ENCODE results near the gene MAPKAP1.

Gene MAPKAP1

DNA sequence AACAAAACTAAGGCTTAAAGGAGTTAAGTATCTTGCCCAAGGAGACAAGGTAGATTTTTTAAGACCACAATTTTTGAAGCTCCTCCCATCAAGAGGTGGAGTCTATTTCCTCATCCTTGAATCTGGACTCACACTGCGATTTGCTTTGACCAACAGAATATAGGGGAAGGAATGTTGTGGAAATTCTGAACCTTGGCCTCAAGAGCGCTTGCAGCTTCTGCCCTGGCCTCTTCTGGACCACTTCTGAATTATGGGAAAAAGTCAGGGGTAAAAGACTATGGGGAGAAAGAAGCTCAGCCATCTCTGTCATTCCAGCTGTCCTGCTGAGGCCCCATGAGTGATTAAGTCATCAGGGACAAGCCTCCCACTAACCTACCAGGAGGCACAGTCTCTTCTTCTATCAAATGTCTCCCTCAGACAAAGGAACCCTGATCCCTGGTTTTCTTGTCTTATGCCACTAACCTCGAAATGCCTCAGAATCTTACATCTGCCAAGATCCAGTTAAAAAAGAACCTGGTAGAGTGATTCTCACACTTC, 25.9 kb downstream of the MAPKAP1 start:
- TF ChIP-seq, protein P1, sequence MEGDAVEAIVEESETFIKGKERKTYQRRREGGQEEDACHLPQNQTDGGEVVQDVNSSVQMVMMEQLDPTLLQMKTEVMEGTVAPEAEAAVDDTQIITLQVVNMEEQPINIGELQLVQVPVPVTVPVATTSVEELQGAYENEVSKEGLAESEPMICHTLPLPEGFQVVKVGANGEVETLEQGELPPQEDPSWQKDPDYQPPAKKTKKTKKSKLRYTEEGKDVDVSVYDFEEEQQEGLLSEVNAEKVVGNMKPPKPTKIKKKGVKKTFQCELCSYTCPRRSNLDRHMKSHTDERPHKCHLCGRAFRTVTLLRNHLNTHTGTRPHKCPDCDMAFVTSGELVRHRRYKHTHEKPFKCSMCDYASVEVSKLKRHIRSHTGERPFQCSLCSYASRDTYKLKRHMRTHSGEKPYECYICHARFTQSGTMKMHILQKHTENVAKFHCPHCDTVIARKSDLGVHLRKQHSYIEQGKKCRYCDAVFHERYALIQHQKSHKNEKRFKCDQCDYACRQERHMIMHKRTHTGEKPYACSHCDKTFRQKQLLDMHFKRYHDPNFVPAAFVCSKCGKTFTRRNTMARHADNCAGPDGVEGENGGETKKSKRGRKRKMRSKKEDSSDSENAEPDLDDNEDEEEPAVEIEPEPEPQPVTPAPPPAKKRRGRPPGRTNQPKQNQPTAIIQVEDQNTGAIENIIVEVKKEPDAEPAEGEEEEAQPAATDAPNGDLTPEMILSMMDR (IDR thresholded peaks at IDR 0.05; ENCODE audit: low read depth, low read length) = no peak
- no peak for DNase-seq (ENCODE audit: low read depth in 2 of 2)
- no peak overlapping the region for H3K4me3 ChIP-seq (replicated peaks in 1 of 2; ENCODE audit: low read depth in 2 of 2, low read length in 2 of 2)

DNA sequence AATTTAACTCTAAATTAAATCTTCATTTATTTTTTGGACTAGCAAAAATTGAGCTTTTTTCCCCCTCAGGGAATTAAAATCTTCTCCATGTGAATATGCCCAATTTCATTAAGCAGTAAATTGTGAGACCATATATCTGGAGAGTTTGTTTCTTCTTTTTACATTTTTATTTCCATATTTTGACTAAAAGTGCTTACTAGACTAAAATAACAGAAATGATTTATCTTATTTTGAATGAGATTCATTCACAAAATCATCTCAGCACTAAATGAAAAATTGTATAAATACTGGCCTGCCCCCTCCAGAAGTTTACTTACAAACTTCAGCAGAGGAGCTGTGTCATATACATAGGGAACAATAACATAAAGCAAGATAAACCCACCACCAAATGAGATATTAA, 26.6 kb downstream of the MAPKAP1 start:
- TF ChIP-seq, protein P1 (IDR thresholded peaks at IDR 0.05; ENCODE audit: low read depth, low read length) = no peak
- DNase-seq (ENCODE audit: low read depth in 2 of 2) = no peak
- H3K4me3 ChIP-seq (replicated peaks in 1 of 2; ENCODE audit: low read depth in 2 of 2, low read length in 2 of 2) = no peak overlapping the region

DNA sequence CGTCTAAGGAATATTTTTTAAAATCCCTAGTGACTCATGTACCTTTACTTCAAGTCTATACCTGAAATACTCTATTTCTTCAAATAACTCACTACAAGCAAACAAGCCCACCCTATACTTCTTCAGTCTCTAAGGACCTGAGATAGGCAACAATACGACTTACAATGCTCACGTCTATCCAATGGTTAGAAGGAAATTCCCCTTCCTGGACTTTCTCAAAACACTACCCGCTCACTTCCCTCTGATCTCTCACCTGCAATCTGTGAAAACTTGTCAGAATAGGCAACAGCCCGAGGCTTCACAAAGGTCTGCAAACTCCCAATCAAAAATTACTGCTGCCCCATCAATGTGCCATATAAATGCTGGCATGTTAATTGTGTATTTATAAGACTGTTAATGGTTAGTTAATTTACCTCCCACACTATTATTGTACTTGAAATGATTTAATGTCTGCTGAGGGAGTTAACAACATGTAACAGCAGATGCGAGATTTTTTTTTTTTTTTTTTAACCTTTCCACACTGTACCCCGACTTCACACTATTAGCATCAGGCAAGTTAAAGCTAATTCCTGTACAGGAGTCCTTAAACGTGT, 27.3 kb downstream of the MAPKAP1 start:
- H3K4me3 ChIP-seq (replicated peaks in 1 of 2; ENCODE audit: low read depth in 2 of 2, low read length in 2 of 2) = no peak overlapping the region
- no peak for DNase-seq (ENCODE audit: low read depth in 2 of 2)

DNA sequence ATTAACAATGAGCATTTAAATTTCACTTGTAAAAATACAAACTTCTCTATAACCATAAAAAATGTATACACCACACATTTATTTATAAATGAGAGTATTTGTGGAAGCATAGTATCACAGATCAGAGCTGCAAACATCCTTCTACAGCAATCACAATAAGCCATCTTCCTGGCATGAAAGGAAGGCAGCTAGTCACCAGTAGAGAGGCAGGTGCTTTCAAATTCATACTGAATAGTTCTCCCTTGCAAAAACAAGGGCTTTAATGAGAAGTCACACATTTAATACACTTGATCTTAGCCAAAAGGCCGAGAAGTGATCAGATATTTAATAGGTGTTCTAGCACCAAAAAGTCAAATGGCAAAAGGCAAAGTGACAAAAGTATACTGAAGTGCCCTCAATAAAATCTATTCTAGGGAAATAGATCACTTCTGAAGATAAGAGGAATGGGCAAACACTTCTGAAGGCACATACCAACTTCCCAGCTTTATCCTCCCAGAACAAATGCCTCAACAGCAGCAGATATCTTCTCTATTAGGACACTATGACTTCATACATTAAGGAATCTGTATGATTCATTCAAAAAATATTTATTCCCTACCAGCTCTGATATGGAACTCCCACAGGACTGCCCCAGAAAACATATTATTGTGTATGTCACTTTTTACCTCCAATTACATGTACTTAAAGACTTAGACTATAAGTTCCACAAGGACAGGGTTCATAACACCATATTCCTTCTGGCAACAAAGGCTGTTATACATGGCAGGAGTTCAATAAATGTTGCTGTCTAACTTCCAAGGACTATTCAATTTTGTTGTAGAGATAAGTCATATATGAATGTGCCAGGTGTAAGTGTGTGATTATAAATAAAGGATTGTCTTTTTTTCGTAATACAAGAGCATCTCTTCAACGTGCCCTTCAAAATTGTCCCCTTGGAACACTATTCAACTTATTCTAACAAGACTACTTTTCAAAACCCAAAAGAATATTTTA, 31.7 kb downstream of the MAPKAP1 start:
- DNase-seq (ENCODE audit: low read depth in 2 of 2) = peak; percentile 87 to 89
- TF ChIP-seq, protein P1 (IDR thresholded peaks at IDR 0.05; ENCODE audit: low read depth, low read length) = no peak

More for the DNA sequence above, 27.3 kb downstream of the MAPKAP1 start:
- TF ChIP-seq, protein P1 (IDR thresholded peaks at IDR 0.05; ENCODE audit: low read depth, low read length) = no peak

DNA sequence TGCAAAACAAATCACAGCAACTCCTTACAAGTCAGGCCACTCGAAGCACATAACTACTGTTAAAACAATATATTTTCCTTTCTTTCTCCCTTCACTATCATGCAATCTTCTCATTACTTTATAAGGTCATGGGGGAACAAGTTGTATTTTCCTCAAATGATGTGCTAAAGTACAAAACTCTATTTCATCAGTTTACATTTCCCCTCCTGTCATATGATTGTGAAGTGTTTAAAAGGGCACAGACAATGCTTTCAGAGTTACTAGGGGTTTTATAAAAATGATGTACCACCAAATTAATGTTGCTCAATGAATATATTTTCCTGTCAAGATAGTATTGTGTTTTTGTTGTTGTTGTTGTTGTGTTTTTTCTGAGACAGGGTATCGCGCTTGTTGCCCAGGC, 34.1 kb downstream of the MAPKAP1 start:
- H3K4me3 ChIP-seq (replicated peaks in 1 of 2; ENCODE audit: low read depth in 2 of 2, low read length in 2 of 2) = no peak overlapping the region
- no peak for DNase-seq (ENCODE audit: low read depth in 2 of 2)
- TF ChIP-seq, protein P1 (IDR thresholded peaks at IDR 0.05; ENCODE audit: low read depth, low read length) = no peak

More for the DNA sequence above, 31.7 kb downstream of the MAPKAP1 start:
- no peak overlapping the region for H3K4me3 ChIP-seq (replicated peaks in 1 of 2; ENCODE audit: low read depth in 2 of 2, low read length in 2 of 2)

DNA sequence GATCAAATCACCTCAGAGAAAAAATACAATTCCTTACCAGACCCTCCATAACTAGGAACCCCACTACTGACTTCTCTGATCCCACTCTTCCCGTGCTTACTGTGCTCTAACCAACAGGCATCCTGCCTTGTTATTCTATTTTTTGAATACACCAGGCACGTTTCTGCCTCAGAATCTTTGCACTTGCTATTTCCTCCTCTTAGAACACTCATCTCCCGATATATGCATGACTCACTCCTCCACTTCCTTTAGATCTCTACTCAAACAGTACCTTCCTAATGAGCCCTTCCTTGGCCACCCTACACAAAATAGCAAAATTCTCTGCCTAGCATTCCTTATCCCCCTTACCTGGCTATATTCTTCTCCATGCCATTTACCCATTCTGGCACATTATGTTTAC, 43.9 kb downstream of the MAPKAP1 start:
- H3K4me3 ChIP-seq (replicated peaks in 1 of 2; ENCODE audit: low read depth in 2 of 2, low read length in 2 of 2) = no peak overlapping the region
- peak; percentile 51 to 72 for DNase-seq (ENCODE audit: low read depth in 2 of 2)
- TF ChIP-seq, protein P1 (IDR thresholded peaks at IDR 0.05; ENCODE audit: low read depth, low read length) = no peak
